ENCODE data around the gene DIABLO. TPM values are rescaled to one million over a fixed set of nuclear protein-coding genes. Genes with fewer than 3 reads are reported as not detected.

DIABLO gene
- total RNA-seq (2022; extraction: Qiagen RNA extraction; ENCODE audit: low read depth) = 68.5 to 79.1 TPM (median 72.0 TPM) in 5 replicates

GRCh38 chr12:122225683-122226365 lies at the start of gene DIABLO:
Gene DIABLO, minus strand, starts transcription at chr12:122226052. Its CDS starts 38 bp downstream, at chr12:122226014.

DNA sequence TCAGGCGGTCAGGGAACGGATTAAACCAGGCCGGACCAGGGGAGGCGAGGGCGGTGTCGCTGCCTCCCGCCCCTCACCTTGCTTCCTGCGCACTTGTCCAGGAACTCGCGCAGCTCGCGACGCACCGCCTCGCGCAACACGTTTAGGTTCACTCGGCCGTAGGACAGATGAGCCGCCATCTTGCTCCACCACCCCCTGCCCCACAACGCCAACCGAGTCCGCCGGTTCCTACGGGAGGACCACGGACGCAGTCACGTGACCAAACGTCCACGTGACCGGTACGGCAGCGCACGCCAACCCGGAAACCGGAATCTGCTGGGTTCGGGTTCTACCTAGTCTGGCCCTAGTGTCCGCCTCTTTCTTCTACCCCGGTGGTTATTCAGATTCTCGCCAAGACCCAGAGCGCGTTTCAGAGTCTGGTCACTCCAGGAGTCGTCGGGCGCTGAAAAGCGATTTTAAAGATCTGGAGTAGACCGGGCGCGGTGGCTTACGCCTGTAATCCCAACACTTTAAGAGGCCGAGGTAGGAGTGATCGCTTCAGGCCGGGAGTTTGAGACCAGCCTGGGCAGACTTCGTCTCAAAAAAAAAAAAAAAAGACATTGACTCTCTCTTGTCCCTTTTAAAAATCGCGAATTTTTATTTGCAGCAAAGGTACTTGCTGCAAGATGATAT lies 40.5 kb upstream of the DIABLO start, which contains the start of gene VPS33A:
Gene VPS33A, minus strand, starts transcription at position 265 of the 672 bp plus-strand sequence. Its CDS starts 86 bp downstream, at position 179.

DNA sequence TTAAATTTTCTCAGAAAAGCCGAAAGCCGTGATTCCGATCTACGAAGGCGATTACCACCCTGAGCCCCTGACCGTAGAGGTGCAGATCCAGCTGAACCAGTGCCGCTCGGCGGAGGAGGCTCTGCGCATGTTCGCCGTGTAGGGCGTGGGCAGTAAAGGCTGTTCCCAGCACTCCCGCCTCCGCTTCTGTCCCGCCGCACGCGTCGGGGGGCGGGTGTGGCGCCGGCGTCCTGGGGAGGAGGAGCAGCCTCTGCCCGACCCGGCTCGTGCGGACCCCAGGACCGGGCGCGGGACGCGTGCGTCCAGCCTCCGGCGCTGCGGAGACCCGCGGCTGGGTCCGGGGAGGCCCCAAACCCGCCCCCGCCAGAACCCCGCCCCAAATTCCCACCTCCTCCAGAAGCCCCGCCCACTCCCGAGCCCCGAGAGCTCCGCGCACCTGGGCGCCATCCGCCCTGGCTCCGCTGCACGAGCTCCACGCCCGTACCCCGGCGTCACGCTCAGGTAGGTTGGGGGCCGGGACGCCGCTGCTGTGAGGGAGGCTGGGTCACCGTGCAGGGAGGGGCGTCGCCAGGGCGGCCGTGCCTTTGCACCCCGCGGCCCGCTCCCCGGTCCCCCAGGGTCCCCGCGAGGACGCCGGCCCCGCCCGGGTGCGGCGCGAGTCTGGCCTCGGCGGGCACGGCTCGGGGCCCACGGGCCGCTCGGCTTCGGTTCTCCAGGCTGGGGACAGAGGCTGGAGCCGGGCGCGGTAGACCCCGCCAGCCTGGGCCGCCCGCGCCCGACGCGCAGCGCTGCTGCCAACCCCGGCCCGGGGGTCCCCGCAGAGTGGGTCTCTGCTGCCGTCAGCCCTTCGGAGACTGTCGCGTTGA lies 22.3 kb downstream of the DIABLO start, which contains the start of gene B3GNT4:
Gene B3GNT4, plus strand, starts transcription at position 409 of the 866 bp plus-strand sequence. CDS start 910 bp downstream, outside the sequence.

DNA sequence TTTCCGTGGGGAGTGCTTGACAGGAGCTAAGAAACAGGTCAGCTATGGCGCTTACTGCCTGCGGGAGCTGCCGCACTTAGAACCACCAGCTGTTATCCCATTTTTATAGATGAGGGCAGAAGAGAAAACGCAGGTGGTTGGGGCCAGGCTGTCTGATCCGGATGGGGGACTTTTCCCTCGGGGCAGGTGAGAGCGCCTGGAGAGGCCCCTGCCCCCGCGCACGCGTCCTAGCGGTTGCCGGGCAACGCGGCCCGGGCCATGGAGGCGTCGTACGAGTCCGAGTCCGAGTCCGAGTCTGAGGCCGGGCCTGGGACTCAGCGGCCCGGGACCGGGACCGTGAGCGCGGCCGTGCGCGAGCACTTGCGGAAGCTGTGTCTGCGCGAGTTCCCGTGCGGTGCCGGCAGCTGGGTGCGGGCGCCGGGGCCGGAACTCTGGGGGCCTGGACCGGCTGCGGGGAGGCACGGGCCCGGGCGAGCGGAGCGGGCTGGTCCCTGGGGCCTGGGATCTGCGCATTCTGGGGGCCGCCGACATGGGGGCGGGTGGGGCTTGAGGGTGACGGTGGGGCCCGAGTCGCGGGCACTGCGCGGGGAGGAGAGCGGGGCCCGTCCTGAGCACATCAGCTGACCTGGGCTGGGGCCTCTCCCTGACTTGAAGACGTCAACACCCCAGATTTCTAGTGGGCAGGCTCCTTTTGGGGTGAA lies 42.8 kb downstream of the DIABLO start, which contains the start of gene LRRC43:
Gene LRRC43, plus strand, starts transcription at position 237 of the 701 bp plus-strand sequence. Its CDS starts 22 bp downstream, at position 259.

DNA sequence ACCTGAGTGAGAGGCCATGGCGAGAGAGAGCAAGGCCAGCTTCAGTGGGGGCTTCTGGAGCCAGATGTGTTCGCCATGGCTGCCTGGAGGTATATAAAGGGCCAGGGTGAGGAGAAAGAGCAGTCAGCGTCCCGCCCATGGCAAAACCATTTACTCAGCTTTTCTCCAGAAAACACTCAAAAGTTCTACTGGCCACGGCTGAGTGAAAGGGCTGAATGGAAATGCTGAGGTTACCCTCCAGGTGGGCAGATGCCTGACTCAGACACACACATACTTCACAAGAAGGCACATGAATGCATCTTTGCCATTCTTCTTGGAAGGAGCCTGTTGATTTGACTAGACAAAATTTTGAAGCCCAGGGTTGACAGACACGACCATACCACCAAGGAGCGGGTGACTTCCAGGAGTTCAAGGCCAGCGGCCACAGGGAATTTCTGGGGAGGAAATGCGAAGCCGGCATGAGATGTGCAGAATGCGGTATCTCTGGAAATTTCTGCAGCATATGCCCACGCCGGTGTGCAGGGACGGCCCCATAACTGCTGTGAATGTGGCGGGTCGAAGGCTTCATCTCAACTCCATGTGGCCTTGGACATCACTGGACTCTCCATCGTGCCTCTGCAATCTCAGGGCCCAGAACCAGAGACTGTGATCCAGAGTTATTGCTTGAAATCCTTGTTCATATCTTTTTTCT lies 51.6 kb downstream of the DIABLO start, which contains the start of gene IL31:
Gene IL31, minus strand, starts transcription at position 67 of the 691 bp plus-strand sequence. Its CDS starts 49 bp downstream, at position 18.

Other genes starting within 250 kb of the DIABLO start
- 9.3 to 13.2 TPM (median 11.3 TPM) in 5 replicates for gene BCL7A, start 204.2 kb downstream of the DIABLO start, total RNA-seq (2022; extraction: Qiagen RNA extraction; ENCODE audit: low read depth)
- gene MLXIP, start 147.3 kb downstream of the DIABLO start, total RNA-seq (2022; extraction: Qiagen RNA extraction; ENCODE audit: low read depth) = 21.5 to 53.9 TPM (median 39.5 TPM) in 5 replicates
- not detected in 5 replicates for gene IL31, start 51.8 kb downstream of the DIABLO start, total RNA-seq (2022; extraction: Qiagen RNA extraction; ENCODE audit: low read depth)
- gene LRRC43, start 42.9 kb downstream of the DIABLO start, total RNA-seq (2022; extraction: Qiagen RNA extraction; ENCODE audit: low read depth) = 0.16 TPM in 1 of 5 replicates, not detected in the others
- gene B3GNT4, start 22.3 kb downstream of the DIABLO start, total RNA-seq (2022; extraction: Qiagen RNA extraction; ENCODE audit: low read depth) = 0.59 to 1.7 TPM (median 0.70 TPM) in 5 replicates
- gene VPS33A, start 40.4 kb upstream of the DIABLO start, total RNA-seq (2022; extraction: Qiagen RNA extraction; ENCODE audit: low read depth) = 16.2 to 24.0 TPM (median 19.3 TPM) in 5 replicates
- 35.8 to 51.2 TPM (median 44.4 TPM) in 5 replicates for gene CLIP1, start 196.6 kb upstream of the DIABLO start, total RNA-seq (2022; extraction: Qiagen RNA extraction; ENCODE audit: low read depth)